DOHH2 (cell line): ENCODE results near the gene SAFB.

Experiments
- CTCF ChIP-seq: fragments of 200-600 bp; sonication (generic); IDR thresholded peaks from one replicate; pipeline ENCODE4 v1.5.1; 2014; ENCODE audit warnings: antibody characterized with exemption, mild to moderate bottlenecking, low read depth, low read length; ENCODE audit not compliant: poor library complexity, severe bottlenecking
- EZH2phosphoT487 ChIP-seq: fragments of 200-600 bp; sonication (generic); IDR thresholded peaks from 2 replicates; pipeline ENCODE4 v1.6.1; 2017; ENCODE audit warnings: borderline replicate concordance, mild to moderate bottlenecking, antibody characterized with exemption, low read length, moderate library complexity, mixed read lengths

GRCh38 chr19:5686647-5687359 is 63.9 kb downstream of the SAFB start:
- TF ChIP-seq CTCF (peak; percentile 83), EZH2phosphoT487 (no peak)
